Islet precursor cell (in vitro differentiated cells): ENCODE data around the gene FBXO21.
"Not testable (repeated sequence)": the region's sequence is repeated elsewhere in the genome, so short reads cannot be mapped to it uniquely, and the experiment has no call there.

Experiments
- DNase-seq: peaks from one replicate; pipeline ENCODE4 v3.0.0-alpha.2; 2018

Gene FBXO21, protein sequence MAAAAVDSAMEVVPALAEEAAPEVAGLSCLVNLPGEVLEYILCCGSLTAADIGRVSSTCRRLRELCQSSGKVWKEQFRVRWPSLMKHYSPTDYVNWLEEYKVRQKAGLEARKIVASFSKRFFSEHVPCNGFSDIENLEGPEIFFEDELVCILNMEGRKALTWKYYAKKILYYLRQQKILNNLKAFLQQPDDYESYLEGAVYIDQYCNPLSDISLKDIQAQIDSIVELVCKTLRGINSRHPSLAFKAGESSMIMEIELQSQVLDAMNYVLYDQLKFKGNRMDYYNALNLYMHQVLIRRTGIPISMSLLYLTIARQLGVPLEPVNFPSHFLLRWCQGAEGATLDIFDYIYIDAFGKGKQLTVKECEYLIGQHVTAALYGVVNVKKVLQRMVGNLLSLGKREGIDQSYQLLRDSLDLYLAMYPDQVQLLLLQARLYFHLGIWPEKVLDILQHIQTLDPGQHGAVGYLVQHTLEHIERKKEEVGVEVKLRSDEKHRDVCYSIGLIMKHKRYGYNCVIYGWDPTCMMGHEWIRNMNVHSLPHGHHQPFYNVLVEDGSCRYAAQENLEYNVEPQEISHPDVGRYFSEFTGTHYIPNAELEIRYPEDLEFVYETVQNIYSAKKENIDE

DNA sequence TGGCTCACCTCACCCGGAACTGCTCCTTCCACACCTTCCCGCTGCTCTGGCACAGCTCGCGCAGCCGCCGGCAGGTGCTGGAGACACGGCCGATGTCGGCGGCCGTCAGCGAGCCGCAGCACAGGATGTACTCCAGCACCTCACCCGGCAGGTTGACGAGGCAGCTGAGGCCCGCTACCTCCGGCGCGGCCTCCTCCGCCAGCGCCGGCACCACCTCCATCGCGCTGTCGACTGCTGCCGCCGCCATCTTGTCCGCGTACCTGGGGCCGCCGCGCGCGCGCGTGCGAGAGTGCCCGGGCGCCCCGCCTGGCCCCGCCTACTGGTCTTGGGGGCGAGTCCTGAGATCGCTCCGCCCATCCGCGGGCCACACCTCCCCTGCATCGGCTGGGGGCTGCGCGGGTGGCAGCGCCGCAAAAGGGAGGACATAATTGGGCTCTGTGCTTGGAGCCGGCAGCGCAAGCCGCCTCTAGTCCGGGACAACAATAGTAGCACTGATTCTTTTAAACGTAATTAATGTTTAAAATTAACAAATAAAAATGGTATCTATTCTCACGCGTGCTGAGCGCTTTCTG is at the start of gene FBXO21:
TSS of gene FBXO21 (minus strand) at position 261 of the 572 bp plus-strand sequence. CDS start at position 247, 14 bp downstream.
- DNase-seq: peak; percentile 97

DNA sequence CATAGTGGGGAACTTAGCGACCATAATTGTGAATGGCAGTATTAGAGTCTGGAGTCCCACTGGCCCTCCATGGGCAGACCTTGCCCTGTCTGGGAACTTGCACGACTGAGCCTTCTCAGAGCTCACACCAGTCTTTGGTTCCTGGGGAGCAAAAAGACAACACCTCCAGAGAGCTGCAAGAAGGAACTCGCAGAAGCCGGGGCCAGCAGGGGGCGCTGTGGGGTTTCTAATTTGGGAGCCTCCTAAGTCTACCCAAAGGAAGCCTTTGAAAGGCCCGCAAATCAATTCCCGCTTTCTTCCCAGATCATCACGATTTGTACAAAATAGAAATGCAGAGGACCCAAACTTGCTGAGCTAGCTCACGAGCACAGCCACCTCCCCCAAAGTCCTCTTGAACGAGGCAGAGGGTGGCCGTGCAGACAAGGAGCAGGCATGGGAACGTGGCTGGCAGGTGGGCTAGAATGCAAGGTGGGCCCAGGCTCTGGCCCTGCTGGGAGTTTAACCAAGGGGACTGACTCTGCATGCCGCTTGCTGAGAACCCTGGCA is 46.3 kb upstream of the FBXO21 start:
- peak; percentile 93 for DNase-seq

DNA sequence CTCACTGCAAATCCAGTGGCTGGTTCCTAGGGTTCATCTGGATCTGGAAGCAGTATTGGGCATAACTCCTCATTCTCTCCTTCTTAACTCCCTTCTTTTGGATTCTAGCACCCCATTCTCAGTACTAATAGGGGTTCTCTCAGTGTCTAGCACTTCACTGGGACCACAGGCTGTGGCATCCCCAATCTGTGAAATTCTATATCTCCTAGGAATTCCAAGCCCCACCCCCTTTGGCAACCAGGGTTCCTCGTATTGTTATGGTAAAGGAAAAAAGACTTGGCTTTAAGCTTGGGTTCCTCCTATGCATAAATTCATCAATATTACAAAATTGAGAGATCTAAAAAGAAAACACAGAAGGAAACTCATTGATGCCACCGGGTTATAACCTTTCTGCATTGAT is 45.0 kb upstream of the FBXO21 start:
- DNase-seq: no peak

DNA sequence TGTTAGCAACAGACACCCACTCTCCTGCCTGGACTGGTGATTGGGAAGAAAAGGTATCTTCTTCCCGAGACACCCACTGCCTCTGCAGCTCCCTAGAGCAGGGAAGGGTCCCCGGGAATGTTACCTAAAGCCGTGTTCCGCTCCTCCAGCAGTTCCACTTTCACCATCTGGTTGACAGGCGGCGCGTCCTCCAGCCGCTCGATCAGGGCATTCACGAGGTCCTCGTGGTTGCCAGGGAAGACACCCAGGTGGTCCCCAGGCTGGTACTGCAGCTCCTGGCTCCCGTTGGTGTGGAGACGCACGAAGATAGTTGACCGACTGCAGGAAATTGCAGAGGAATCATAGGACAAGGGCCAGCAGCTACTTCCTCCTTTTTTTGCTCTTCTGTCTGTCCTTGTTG is 44.2 kb upstream of the FBXO21 start:
- no peak for DNase-seq

GRCh38 chr12:117231750-117232149 is 41.5 kb upstream of the FBXO21 start:
- no peak for DNase-seq

- peak; percentile 72 for DNase-seq
Observed at GRCh38 chr12:117228239-117228638, 38.0 kb upstream of the FBXO21 start.

DNA sequence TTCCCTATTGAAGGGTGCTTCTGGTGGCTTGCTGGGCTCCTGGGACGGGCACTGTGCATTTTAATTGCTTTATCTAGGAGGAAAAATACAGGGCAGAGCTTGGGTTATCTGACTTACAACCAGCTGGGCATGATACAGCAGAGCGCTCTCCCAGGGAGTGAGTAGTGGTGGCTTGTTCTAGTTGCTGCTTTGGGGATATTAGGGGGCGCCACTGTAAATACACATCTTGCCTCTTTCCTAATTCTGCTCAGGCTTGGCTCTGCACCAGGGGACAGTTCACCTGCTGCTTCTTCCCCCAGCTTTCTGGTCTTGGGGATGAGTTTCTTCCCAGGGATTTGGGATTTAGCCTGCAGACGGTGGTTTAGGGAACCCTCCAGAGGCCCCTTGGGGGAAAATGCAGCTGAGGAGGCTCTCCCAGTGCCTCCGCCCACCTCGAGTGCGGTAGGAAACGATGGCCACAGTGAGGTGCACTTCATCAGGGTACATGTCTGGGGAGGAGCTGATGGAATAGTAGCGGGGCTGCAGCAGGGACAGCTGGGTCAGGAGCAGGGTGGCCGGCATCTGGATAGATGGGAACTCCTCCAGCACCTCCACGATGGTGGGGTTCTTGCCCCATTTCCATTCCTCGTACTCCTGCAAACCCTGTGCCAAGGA is 36.9 kb upstream of the FBXO21 start:
- DNase-seq: no peak

DNA sequence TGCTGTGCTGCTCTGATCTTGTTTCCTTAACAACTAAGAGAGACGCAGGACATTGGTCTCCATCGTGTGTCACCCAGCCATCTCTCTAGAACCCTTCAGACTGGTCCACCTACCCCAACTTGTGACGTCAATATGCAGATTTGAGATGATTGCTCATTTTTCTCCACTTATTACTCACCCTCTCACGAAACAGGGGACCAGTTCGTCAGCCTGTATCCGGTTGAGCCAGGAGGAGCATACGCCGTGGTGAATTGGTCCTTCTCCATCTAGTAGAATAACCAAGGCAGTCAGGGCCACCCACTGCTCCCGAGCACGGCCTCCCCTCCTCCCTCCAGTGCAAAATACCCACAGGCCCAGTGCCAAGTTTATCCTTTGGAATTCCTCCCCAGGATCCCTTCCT is 36.2 kb upstream of the FBXO21 start:
- DNase-seq: no peak

DNA sequence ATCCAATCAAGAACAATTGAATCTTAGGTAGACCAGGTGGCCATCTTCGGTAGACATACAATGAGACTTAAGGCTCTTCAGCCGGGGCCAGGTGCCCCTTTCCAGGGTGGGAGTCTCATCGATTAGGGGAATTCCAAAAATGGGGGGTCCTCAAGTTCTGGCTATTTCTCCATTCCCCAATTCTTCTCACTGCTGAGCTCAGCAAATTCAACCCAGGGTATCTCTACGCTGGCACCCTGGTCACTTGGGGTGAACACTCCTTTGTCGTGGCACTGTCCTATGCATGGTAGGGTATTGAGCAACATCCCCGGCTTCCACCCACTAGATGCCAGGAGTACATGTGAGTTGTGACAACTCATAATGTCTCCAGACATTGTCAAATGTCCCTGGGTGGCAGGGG is 34.9 kb upstream of the FBXO21 start:
- DNase-seq: no peak

DNA sequence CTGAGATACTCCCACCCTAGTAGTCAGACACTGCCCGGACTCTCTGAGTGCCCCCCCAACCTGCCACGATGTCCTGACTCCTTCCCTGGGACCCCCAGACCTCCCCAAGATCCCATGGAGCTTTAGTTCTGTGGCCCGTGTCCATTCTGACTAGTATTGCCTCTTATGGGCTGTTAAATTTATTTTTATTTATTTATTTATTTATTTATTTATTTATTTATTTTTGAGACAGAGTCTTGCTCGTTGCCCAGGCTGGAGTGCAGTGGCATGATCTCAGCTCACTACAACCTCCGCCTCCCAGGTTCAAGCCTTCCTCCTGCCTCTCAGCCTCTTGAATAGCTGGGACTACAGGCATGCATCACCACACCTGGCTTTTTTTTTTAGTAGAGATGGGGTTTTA is 30.7 kb upstream of the FBXO21 start:
- not testable (repeated sequence) for DNase-seq

DNA sequence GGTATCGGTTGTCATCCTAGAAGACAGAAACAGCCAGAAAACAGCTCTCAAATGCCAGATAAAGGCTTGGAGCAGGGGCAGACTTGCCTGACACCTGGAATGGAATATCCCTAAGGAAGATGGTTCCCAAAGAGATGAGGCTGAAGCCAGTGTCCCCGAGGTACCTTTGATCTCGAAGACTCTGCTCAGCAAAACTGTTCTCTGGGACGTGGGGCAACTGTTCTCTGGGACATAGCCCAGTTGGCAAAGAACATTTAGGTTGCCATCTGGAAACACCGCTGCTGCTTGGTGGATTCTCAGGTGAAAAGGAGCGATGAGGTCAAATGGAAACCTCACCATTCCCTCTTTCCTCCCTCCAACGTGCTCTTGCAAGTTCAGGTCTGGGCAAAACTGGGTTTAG is 27.9 kb upstream of the FBXO21 start:
- no peak for DNase-seq

DNA sequence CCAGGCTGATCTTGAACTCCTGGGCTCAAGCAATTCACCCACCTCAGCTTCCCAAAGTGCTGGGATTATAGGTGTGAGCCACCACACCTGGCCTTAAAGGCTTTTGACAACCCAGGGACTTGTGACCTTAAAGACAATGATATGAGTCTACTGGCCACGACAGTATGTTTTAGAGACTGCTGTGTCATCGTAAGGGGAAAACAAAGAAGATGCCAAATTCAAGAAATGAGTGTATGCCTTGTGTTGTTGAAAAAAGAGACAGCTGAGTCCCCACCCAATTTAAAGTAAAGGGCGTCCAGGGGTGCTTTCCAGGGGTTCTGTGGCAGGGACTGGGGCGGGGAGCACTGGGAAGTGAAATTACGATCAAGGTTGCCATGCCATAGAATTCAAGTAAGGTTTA is 26.4 kb upstream of the FBXO21 start:
- no peak for DNase-seq

- DNase-seq: no peak
Observed at GRCh38 chr12:117214797-117215196, 24.5 kb upstream of the FBXO21 start.

- no peak for DNase-seq
Observed at GRCh38 chr12:117213295-117213808, 23.1 kb upstream of the FBXO21 start.

DNA sequence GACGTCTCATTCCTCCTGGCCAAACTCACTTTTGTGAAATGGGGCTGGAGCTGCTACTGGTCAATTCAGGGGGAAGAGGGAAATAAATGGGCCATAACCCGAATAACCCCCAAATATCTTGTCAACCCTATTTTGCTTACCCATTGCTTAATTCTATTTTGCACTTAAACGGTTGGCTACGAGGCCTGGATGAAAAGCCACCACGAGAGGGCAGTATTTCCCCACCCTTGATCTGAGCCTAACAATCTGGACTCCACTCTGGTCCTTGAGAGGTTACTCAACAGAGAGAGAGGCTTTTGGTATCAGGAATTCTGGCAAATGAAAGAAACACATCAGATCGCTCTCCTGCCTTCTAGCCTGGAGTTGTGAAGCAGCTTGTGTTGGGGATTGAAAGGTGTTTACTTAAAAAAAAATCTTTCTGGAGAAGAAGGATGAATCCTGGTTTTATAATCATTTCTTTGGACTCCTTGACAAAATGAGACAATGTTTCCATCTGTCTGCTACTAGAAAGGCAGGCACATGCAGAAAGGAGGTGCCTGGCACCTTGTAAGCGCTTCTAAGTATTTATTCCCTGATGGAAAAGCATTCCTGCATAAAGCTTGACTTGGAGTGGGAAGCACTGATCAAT is 22.4 kb upstream of the FBXO21 start:
- DNase-seq: peak; percentile 86

GRCh38 chr12:117210266-117210918 is 20.1 kb upstream of the FBXO21 start:
- DNase-seq: no peak

DNA sequence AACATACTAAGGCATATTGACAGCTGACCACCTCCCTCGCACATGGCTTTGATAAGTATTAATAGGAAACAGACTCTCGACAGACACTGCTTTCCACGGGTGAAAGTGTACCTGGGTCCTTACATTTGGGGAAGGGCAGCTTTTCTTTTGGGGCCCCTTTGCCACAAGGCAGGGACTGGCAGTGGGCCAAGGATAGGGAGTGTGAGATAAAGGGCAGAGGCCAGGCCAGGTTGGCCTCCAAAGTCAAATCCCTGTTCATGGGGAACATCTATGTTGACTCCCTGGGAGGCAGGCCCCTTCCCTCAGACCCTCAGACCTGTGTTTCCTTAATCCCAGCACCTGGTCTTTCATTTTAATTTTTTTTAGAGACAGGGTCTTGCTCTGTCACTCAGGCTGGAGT is 19.4 kb upstream of the FBXO21 start:
- no peak for DNase-seq

DNA sequence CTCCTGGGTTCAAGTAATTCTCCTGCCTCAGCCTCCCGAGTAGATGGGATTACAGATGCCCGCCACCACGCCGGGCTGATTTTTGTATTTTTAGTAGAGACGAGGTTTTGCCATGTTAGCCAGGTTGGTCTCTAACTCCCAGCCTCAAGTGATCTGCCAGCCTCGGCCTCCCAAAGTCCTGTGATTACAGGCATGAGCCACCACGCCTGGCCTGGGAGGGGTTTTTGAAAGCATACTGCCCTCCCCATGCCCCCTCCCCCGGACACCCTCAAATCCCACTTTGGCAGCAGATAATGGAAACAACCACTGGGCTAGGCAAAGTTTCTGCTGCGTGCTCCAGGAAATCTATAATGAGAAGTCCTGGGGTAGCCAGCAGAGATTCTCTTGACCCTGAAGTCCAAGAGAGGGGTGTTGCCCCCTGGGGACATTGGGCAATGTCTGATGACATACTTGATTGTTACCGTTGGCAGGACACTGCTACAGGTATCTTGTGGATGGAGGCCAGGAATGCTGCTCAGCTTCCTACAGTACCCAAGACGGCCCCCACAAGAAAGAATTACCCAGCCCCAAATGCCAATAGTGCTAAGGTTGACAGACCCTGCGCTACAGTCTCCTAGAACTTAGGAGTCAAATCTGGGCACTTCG is 18.7 kb upstream of the FBXO21 start:
- peak; percentile 38 for DNase-seq

- peak; percentile 45 for DNase-seq
Observed at GRCh38 chr12:117208206-117208605, 17.9 kb upstream of the FBXO21 start.

GRCh38 chr12:117207675-117208074 is 17.4 kb upstream of the FBXO21 start:
- peak; percentile 36 for DNase-seq

DNA sequence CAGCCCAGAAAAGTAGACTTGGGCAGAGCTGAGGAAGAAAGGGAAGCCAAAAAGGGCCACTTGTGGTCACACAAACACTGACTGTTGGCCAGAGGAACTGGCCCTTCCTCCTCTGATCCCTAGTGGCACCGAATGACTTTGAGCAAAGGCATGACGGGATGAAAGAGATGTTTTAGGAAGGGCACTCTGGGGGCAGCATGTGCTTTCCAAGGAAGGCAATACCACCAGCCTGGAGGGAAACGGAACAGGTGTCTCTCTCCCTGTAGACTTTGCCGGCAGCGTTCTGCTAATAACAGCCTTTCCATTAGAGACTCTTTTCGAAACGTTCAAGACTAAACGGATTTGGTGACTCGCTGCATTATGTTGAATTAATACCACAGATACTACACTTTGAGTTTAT is 12.3 kb upstream of the FBXO21 start:
- peak; percentile 34 for DNase-seq

DNA sequence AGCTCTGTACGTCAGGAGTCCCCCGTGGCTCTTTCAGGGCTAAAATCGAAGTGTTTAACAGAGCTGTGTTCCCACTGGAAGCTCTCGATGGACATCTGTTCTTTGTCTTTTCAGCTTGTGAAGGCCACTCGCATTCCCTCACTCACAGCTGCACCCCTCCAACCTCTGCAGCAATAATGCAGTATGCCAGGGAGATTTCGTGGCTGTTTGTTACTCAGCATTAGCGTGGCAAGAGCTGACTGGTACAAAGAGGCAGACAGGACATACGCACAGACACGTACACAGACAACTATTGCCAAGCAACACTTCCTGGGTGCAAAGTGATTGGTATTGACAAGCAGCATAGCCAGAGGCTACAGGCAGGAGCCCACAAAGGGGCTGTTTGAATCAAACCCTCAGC is 11.8 kb upstream of the FBXO21 start:
- peak; percentile 32 for DNase-seq
